CD4-positive, alpha-beta T cell (primary cell): Measurements from ENCODE around the gene ARHGAP10. TPM values are rescaled to one million over a fixed set of nuclear protein-coding genes. Genes with fewer than 3 reads are reported as not detected.
"Not testable (repeated sequence)": the region's sequence is repeated elsewhere in the genome, so short reads cannot be mapped to it uniquely, and the experiment has no call there.

ENCODE experiments used
- ATAC-seq: fragments of 200-7000 bp; cut with Tn5 transposase; one replicate; pipeline ENCODE4 v1.10.0; 2022; ENCODE audit warnings: mild to moderate bottlenecking; ENCODE audit not compliant: poor library complexity
- CTCF ChIA-PET: fragments of 350-600 bp; sonication (Branson Sonifier 250); formaldehyde crosslinking; loops from one replicate; lab custom pipeline; 2021; ENCODE audit warnings: antibody characterized with exemption, inconsistent platforms; lab: Charles Lee
- POLR2A ChIA-PET: fragments of 350-600 bp; sonication (Branson Sonifier 250); formaldehyde crosslinking; loops from one replicate; lab custom pipeline; 2021; ENCODE audit warnings: antibody characterized with exemption, inconsistent platforms; lab: Charles Lee
- DNase-seq, 14 experiments: peaks; one replicate each; pipeline ENCODE4 v3.0.0-alpha.2; 2013 to 2020; ENCODE audit warnings: mixed read lengths in 2 of 14
- H3K27ac ChIP-seq, 2 donors: one replicate each; pipeline versions ENCODE4 v1.5.1 to v1.7.0; 2013; ENCODE audit warnings: low read length in 2 of 2, low read depth in 1 of 2, mild to moderate bottlenecking in 1 of 2
- H3K27me3 ChIP-seq, 2 experiments: 1 replicate in 1 of 2; 2 replicates in 1 of 2; pipeline versions ENCODE4 v1.6.1 to v1.7.0; 2013; ENCODE audit warnings: low read length in 2 of 2, control low read depth in 1 of 2, mild to moderate bottlenecking in 1 of 2, moderate library complexity in 1 of 2; ENCODE audit not compliant: insufficient read depth in 2 of 2, control insufficient read depth in 1 of 2
- H3K36me3 ChIP-seq: one replicate; pipeline ENCODE4 v1.6.1; 2013; ENCODE audit warnings: low read length, control low read depth; ENCODE audit not compliant: insufficient read depth
- H3K4me1 ChIP-seq: one replicate; pipeline ENCODE4 v1.6.1; 2013; ENCODE audit warnings: low read length, control low read depth; ENCODE audit not compliant: insufficient read depth
- H3K4me3 ChIP-seq: one replicate; pipeline ENCODE4 v1.5.1; 2013; ENCODE audit warnings: mild to moderate bottlenecking, low read length, moderate library complexity
- H3K9me3 ChIP-seq, 2 experiments: 1 replicate in 1 of 2; 2 replicates in 1 of 2; pipeline versions ENCODE4 v1.6.1 to v1.7.0; 2013; ENCODE audit warnings: low read length in 2 of 2, mild to moderate bottlenecking in 2 of 2, control low read depth in 1 of 2, moderate library complexity in 1 of 2; ENCODE audit not compliant: control insufficient read depth in 1 of 2, insufficient read depth in 1 of 2
- H3K27ac Mint-ChIP-seq: one replicate; pipeline ENCODE4 v1.8.0; 2020; ENCODE audit warnings: mixed read lengths
- H3K27me3 Mint-ChIP-seq: one replicate; pipeline ENCODE4 v1.8.0; 2021; ENCODE audit warnings: mixed read lengths
- H3K36me3 Mint-ChIP-seq: one replicate; pipeline ENCODE4 v1.8.0; 2021; ENCODE audit warnings: low read depth, mixed read lengths
- H3K4me1 Mint-ChIP-seq: one replicate; pipeline ENCODE4 v1.8.0; 2021; ENCODE audit warnings: low read depth, mixed read lengths
- H3K4me3 Mint-ChIP-seq: one replicate; pipeline ENCODE4 v1.8.0; 2020; ENCODE audit warnings: mild to moderate bottlenecking, mixed read lengths
- H3K9me3 Mint-ChIP-seq: one replicate; pipeline ENCODE4 v1.8.0; 2020; ENCODE audit warnings: mixed read lengths
- intact Hi-C, 2 experiments: fragments of 100-400 bp; cut with DNase I in 1 of 2; cut with micrococcal nuclease in 1 of 2; formaldehyde crosslinking; loops; one replicate each; pipeline versions ENCODE4 v1.15.1 to v1.9.0; 2023 to 2025; cut with DNase I, micrococcal nuclease
- total RNA-seq, 174 experiments: library from RNA in 2 of 174; stranded (reverse) in 2 of 174; gene quantifications; one replicate each; pipeline ENCODE4 v1.2.3 and lab custom pipeline; 2021 to 2026
- TF ChIP-seq, protein P1 (sequence below): fragments of 200-600 bp; IDR thresholded peaks from one replicate; pipeline ENCODE4 v1.8.0; 2022; ENCODE audit warnings: antibody characterized with exemption, mild to moderate bottlenecking

ARHGAP10 gene
- total RNA-seq, 2 experiments from 2014 or later, result 5.6 to 5.7 TPM

- Histone ChIP-seq H3K4me1 (no peaks in the 10 kb centered on the region), H3K27me3 (no peaks in the 10 kb centered on the region), H3K9me3 (no peaks in the 10 kb centered on the region), H3K36me3 (peaks cover 4% of the 10 kb centered on the region), H3K27ac (no peak overlapping the region), H3K4me3 (no peak overlapping the region)
- intact Hi-C loops, result no loop called here
- DNase-seq (no peak), ATAC-seq (no peak)
- Mint-ChIP-seq H3K27me3 (no peaks in the 10 kb centered on the region), H3K4me3 (no peak overlapping the region), H3K4me1 (no peaks in the 10 kb centered on the region), H3K9me3 (peaks cover 7% of the 10 kb centered on the region), H3K27ac (no peak overlapping the region), H3K36me3 (peaks cover 29% of the 10 kb centered on the region)
- ChIA-PET POLR2A (no interaction called here), CTCF (no interaction called here)
- TF ChIP-seq, protein P1, sequence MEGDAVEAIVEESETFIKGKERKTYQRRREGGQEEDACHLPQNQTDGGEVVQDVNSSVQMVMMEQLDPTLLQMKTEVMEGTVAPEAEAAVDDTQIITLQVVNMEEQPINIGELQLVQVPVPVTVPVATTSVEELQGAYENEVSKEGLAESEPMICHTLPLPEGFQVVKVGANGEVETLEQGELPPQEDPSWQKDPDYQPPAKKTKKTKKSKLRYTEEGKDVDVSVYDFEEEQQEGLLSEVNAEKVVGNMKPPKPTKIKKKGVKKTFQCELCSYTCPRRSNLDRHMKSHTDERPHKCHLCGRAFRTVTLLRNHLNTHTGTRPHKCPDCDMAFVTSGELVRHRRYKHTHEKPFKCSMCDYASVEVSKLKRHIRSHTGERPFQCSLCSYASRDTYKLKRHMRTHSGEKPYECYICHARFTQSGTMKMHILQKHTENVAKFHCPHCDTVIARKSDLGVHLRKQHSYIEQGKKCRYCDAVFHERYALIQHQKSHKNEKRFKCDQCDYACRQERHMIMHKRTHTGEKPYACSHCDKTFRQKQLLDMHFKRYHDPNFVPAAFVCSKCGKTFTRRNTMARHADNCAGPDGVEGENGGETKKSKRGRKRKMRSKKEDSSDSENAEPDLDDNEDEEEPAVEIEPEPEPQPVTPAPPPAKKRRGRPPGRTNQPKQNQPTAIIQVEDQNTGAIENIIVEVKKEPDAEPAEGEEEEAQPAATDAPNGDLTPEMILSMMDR, result no peak
These were observed 148.6 kb downstream of the ARHGAP10 start for GRCh38 chr4:147880511-147880910.

- H3K9me3 Mint-ChIP-seq, result peaks cover 7% of the 10 kb centered on the region
- no peaks in the 10 kb centered on the region for H3K9me3 ChIP-seq
- no peak for ATAC-seq
These were observed 152.6 kb downstream of the ARHGAP10 start for GRCh38 chr4:147884536-147884935.

GRCh38 chr4:147885216-147885615, 153.3 kb downstream of the ARHGAP10 start:
- ATAC-seq, H3K27ac ChIP-seq, H3K4me3 ChIP-seq, H3K4me1 ChIP-seq, H3K27me3 Mint-ChIP-seq, H3K9me3 ChIP-seq, H3K36me3 ChIP-seq, H3K4me3 Mint-ChIP-seq, H3K9me3 Mint-ChIP-seq, CTCF ChIA-PET, H3K4me1 Mint-ChIP-seq, POLR2A ChIA-PET, H3K27ac Mint-ChIP-seq, DNase-seq, H3K27me3 ChIP-seq, intact Hi-C loops: not testable (repeated sequence)
- H3K36me3 Mint-ChIP-seq, result peaks cover 39% of the 10 kb centered on the region

More at GRCh38 chr4:147884536-147884935, 152.6 kb downstream of the ARHGAP10 start:
- no peaks in the 10 kb centered on the region for H3K4me1 ChIP-seq
- intact Hi-C loops, result no loop called here
- Mint-ChIP-seq H3K4me3 (no peak overlapping the region), H3K27me3 (no peaks in the 10 kb centered on the region), H3K27ac (no peak overlapping the region), H3K4me1 (no peaks in the 10 kb centered on the region), H3K36me3 (peaks cover 39% of the 10 kb centered on the region)
- H3K36me3 ChIP-seq, result no peaks in the 10 kb centered on the region
- H3K27ac ChIP-seq, result no peak overlapping the region
- ChIA-PET POLR2A (no interaction called here), CTCF (interaction anchor here (0.6 kb wide), 1 partner anchor 168 kb away, joined by 3 read pairs; no protein-coding TSS in a partner anchor)
- no peak for DNase-seq
- no peak overlapping the region for H3K4me3 ChIP-seq
- TF ChIP-seq, protein P1, result no peak
- no peaks in the 10 kb centered on the region for H3K27me3 ChIP-seq

DNA sequence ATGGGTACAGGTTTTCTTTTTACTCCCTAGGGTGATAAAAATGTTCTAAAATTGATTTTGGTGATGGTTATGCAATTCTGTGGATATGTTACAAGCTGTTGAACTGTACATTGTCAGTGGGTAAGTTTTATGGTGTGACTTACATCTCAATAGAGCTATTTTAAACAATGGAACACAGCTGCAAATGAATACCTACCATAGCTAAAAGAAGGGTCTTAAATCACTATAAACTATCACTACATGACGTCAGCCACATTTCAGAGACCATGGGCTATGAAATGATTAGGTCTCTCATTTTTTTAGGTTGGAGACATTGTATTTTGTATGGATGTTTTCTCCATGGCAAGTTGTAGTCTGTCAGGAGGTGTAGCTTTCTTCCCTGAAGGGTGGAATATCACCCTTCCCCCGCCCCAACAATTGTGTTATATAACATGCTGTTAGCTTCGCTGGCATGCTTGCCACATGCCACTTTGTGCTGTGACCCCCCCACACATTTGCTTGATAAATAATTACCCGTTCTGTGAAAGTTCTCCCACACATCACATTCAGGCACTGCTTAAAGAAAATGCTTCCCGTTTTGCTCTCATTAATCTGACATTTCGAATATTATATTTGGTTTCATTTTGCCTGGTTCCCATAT, 159.7 kb downstream of the ARHGAP10 start:
- no peaks in the 10 kb centered on the region for H3K36me3 ChIP-seq
- peaks cover 28% of the 10 kb centered on the region for H3K36me3 Mint-ChIP-seq
- no peak overlapping the region for H3K4me3 Mint-ChIP-seq
- no peak for ATAC-seq
- no peak overlapping the region for H3K27ac ChIP-seq
- CTCF ChIA-PET, result no interaction called here
- no peaks in the 10 kb centered on the region for H3K27me3 ChIP-seq
- no peaks in the 10 kb centered on the region for H3K27me3 Mint-ChIP-seq
- peaks cover 9% of the 10 kb centered on the region for H3K9me3 Mint-ChIP-seq
- intact Hi-C loops, result no loop called here
- peaks cover 3 to 6% of the 10 kb centered on the region in 2 experiments for H3K9me3 ChIP-seq
- POLR2A ChIA-PET, result no interaction called here
- TF ChIP-seq, protein P1, result no peak
- no peaks in the 10 kb centered on the region for H3K4me1 ChIP-seq
- H3K27ac Mint-ChIP-seq, result no peak overlapping the region
- H3K4me3 ChIP-seq, result no peak overlapping the region
- no peak for DNase-seq
- no peaks in the 10 kb centered on the region for H3K4me1 Mint-ChIP-seq
